ENCODE measurements around the gene SLC25A53. TPM values are rescaled to one million over a fixed set of nuclear protein-coding genes. Genes with fewer than 3 reads are reported as not detected.

Gene SLC25A53
- total and polyA plus RNA-seq, 2 experiments from 2014 or later = 2.2 to 3.7 TPM

GRCh38 chrX:104137496-104137895, 19.3 kb downstream of the SLC25A53 start:
- DNase-seq (ENCODE audit: low spot score) (peak; percentile 3), ATAC-seq (no peak)
- no peaks in the 10 kb centered on the region; the same call in 2 of the 3 replicates for H3K4me1 Mint-ChIP-seq
- no peak overlapping the region for H3K4me3 ChIP-seq
- H3K36me3 Mint-ChIP-seq (ENCODE audit: low read depth) = no peaks in the 10 kb centered on the region
- no peaks in the 10 kb centered on the region for H3K79me2 ChIP-seq (replicated peaks; ENCODE audit: insufficient read depth)
- H3K27ac Mint-ChIP-seq = no peak overlapping the region
- H3K36me3 ChIP-seq (ENCODE audit: insufficient read depth) = no peaks in the 10 kb centered on the region
- no peaks in the 10 kb centered on the region for H3K27me3 Mint-ChIP-seq (ENCODE audit: insufficient read depth, low read depth, poor library complexity)
- no peaks in the 10 kb centered on the region for H3K27me3 ChIP-seq (ENCODE audit: insufficient read depth)
- H3K9me2 ChIP-seq (ENCODE audit: insufficient read depth) = no peaks in the 10 kb centered on the region
- H3F3A ChIP-seq (replicated peaks; ENCODE audit: low read depth) = no peaks in the 10 kb centered on the region
- H3K4me1 ChIP-seq (ENCODE audit: insufficient read depth) = no peaks in the 10 kb centered on the region
- no peaks in the 10 kb centered on the region for H4K20me1 ChIP-seq (replicated peaks; ENCODE audit: insufficient read depth)
- no peak overlapping the region for H3K27ac ChIP-seq (ENCODE audit: low read depth)
- TF ChIP-seq POLR2AphosphoS5 (IDR thresholded peaks at IDR 0.05; ENCODE audit: low read depth) (no peak), NANOG (IDR thresholded peaks at IDR 0.05; ENCODE audit: borderline replicate concordance) (no peak), EZH2phosphoT487 (IDR thresholded peaks at IDR 0.05; ENCODE audit: unreplicated experiment) (no peak), ZNF331 (CRISPR knock-in tag; IDR thresholded peaks at IDR 0.05; ENCODE audit: low read depth) (no peak), JUNB (IDR thresholded peaks at IDR 0.05; ENCODE audit: unreplicated experiment) (no peak), EZH2 (IDR thresholded peaks at IDR 0.05; ENCODE audit: low read depth, unreplicated experiment) (no peak), CTCF (conservative IDR thresholded peaks at IDR 0.05; ENCODE audit: low read depth in 2 of 2) (no peak), ZNF114 (CRISPR knock-in tag; IDR thresholded peaks at IDR 0.05) (no peak)
- TF ChIP-seq, protein P1, sequence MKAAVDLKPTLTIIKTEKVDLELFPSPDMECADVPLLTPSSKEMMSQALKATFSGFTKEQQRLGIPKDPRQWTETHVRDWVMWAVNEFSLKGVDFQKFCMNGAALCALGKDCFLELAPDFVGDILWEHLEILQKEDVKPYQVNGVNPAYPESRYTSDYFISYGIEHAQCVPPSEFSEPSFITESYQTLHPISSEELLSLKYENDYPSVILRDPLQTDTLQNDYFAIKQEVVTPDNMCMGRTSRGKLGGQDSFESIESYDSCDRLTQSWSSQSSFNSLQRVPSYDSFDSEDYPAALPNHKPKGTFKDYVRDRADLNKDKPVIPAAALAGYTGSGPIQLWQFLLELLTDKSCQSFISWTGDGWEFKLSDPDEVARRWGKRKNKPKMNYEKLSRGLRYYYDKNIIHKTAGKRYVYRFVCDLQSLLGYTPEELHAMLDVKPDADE (IDR thresholded peaks at IDR 0.05) = no peak
- H2AFZ ChIP-seq = no peak overlapping the region
- no peak overlapping the region for H3K4me3 Mint-ChIP-seq
- no peak overlapping the region for H3K4me2 ChIP-seq
- H3K9me3 Mint-ChIP-seq = no peaks in the 10 kb centered on the region

DNA sequence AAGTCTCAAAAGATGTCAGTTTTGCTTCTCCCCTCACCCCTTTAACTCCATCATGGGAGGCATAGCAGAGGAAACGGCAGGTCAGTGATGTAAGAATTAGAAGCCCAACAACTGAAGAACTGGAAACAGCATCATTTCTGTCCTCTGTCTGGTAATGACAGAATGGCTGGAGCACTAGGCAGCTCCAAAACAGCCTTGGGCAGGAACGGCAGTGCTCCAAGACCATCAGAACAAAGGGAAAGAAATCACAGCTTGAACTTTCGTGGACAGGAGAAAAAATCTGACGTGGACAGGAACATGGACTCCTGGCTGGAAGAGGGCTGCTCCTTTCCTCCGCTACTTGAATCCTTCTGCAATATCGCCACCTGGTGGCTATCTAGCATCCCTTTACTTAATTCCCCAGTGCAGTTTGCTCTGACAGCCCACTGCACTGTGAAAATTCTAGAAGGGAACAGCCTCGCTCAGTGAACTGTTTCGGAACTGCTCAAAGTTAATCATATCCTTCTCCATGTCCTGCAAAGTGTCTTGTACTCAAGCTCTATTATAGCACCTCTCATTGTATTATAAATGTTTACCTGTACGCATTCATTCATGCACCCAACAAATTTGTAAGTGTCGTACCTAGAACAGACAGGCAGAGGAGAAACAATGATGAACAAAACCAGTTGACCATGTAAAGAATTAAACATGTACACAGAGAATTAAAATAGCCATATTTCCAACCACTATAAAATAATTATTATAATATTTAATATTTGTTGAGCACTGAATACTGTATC, 20.4 kb downstream of the SLC25A53 start:
- no peaks in the 10 kb centered on the region for H3F3A ChIP-seq (replicated peaks; ENCODE audit: low read depth)
- peak; percentile 57 to 74 for TF ChIP-seq CTCF (conservative IDR thresholded peaks at IDR 0.05; ENCODE audit: low read depth in 2 of 2)
- TF ChIP-seq, protein P2, sequence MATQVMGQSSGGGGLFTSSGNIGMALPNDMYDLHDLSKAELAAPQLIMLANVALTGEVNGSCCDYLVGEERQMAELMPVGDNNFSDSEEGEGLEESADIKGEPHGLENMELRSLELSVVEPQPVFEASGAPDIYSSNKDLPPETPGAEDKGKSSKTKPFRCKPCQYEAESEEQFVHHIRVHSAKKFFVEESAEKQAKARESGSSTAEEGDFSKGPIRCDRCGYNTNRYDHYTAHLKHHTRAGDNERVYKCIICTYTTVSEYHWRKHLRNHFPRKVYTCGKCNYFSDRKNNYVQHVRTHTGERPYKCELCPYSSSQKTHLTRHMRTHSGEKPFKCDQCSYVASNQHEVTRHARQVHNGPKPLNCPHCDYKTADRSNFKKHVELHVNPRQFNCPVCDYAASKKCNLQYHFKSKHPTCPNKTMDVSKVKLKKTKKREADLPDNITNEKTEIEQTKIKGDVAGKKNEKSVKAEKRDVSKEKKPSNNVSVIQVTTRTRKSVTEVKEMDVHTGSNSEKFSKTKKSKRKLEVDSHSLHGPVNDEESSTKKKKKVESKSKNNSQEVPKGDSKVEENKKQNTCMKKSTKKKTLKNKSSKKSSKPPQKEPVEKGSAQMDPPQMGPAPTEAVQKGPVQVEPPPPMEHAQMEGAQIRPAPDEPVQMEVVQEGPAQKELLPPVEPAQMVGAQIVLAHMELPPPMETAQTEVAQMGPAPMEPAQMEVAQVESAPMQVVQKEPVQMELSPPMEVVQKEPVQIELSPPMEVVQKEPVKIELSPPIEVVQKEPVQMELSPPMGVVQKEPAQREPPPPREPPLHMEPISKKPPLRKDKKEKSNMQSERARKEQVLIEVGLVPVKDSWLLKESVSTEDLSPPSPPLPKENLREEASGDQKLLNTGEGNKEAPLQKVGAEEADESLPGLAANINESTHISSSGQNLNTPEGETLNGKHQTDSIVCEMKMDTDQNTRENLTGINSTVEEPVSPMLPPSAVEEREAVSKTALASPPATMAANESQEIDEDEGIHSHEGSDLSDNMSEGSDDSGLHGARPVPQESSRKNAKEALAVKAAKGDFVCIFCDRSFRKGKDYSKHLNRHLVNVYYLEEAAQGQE (IDR thresholded peaks at IDR 0.05; ENCODE audit: unreplicated experiment) = no peak
- no peak overlapping the region; the same call in 1 of the 2 replicates for H3K4me2 ChIP-seq
- no peaks in the 10 kb centered on the region for H3K36me3 ChIP-seq (ENCODE audit: insufficient read depth)
- H3K27me3 ChIP-seq (ENCODE audit: insufficient read depth) = no peaks in the 10 kb centered on the region
- no peak overlapping the region for H3K27ac Mint-ChIP-seq
- H2AFZ ChIP-seq = no peak overlapping the region
- peak; percentile 88 for ATAC-seq
- H3K27ac ChIP-seq (ENCODE audit: low read depth) = no peak overlapping the region
- no peaks in the 10 kb centered on the region for H3K9me3 Mint-ChIP-seq
- 0 out of 2 replicates have a peak overlapping the region, but pooled peaks have one; percentile 35 for H3K4me3 ChIP-seq
- H3K4me1 Mint-ChIP-seq = no peaks in the 10 kb centered on the region; the same call in 2 of the 3 replicates
- H3K79me2 ChIP-seq (replicated peaks; ENCODE audit: insufficient read depth) = no peaks in the 10 kb centered on the region
- no peaks in the 10 kb centered on the region for H4K20me1 ChIP-seq (replicated peaks; ENCODE audit: insufficient read depth)
- peak overlapping the region; percentile 62 for H3K4me3 Mint-ChIP-seq
- no peaks in the 10 kb centered on the region for H3K27me3 Mint-ChIP-seq (ENCODE audit: insufficient read depth, low read depth, poor library complexity)
- peak; percentile 86 for DNase-seq (ENCODE audit: low spot score)
- H3K4me1 ChIP-seq (ENCODE audit: insufficient read depth) = no peaks in the 10 kb centered on the region
- no peaks in the 10 kb centered on the region for H3K36me3 Mint-ChIP-seq (ENCODE audit: low read depth)
- H3K9me2 ChIP-seq (ENCODE audit: insufficient read depth) = no peaks in the 10 kb centered on the region
